Liver (tissue), 9 donors: ENCODE measurements around the gene DPYSL4. TPM values are rescaled to one million over a fixed set of nuclear protein-coding genes. Genes with fewer than 3 reads are reported as not detected.

ENCODE experiments used
- DNase-seq: peaks from one replicate; pipeline ENCODE4 v3.0.0-alpha.2; 2017; ENCODE audit warnings: low spot score
- H3K27ac ChIP-seq, 2 donors: one replicate each; pipeline ENCODE4 v1.7.0; 2013; ENCODE audit warnings: inconsistent platforms in 2 of 2, low read length in 2 of 2, control low read depth in 1 of 2, low read depth in 1 of 2, mild to moderate bottlenecking in 1 of 2
- H3K27me3 ChIP-seq, 4 donors: one replicate each; pipeline versions ENCODE4 v1.6.1 to v1.7.0; 2013; ENCODE audit warnings: low read length in 3 of 4, inconsistent platforms in 1 of 4, mild to moderate bottlenecking in 1 of 4, moderate library complexity in 1 of 4; ENCODE audit not compliant: control insufficient read depth in 4 of 4, insufficient read depth in 4 of 4
- H3K36me3 ChIP-seq, 4 donors: one replicate each; pipeline versions ENCODE4 v1.6.1 to v1.7.0; 2013; ENCODE audit warnings: low read length in 3 of 4, mild to moderate bottlenecking in 3 of 4, low read depth in 1 of 4, moderate library complexity in 1 of 4; ENCODE audit not compliant: control insufficient read depth in 4 of 4, insufficient read depth in 3 of 4
- H3K4me1 ChIP-seq, 4 donors: one replicate each; pipeline versions ENCODE4 v1.6.1 to v1.7.0; 2013; ENCODE audit warnings: low read length in 3 of 4, mild to moderate bottlenecking in 3 of 4, moderate library complexity in 1 of 4; ENCODE audit not compliant: control insufficient read depth in 4 of 4, insufficient read depth in 4 of 4
- H3K4me3 ChIP-seq, 3 donors: one replicate each; pipeline versions ENCODE4 v1.6.1 to v1.7.0; 2013; ENCODE audit warnings: low read length in 3 of 3, control low read depth in 1 of 3, low read depth in 1 of 3, mild to moderate bottlenecking in 1 of 3
- H3K9ac ChIP-seq, 2 donors: one replicate each; pipeline ENCODE4 v1.7.0; 2013; ENCODE audit warnings: low read length in 2 of 2, mild to moderate bottlenecking in 2 of 2, moderate library complexity in 2 of 2, control low read depth in 1 of 2, low read depth in 1 of 2
- H3K9me3 ChIP-seq, 4 donors: one replicate each; pipeline versions ENCODE4 v1.6.1 to v1.7.0; 2013; ENCODE audit warnings: low read length in 3 of 4; ENCODE audit not compliant: control insufficient read depth in 4 of 4
- FOXA1 ChIP-seq: IDR thresholded peaks from 2 replicates; pipeline ENCODE4 v1.6.1; 2016; ENCODE audit warnings: antibody characterized with exemption
- GABPA ChIP-seq, 2 donors: IDR thresholded peaks in 1 of 2; conservative IDR thresholded peaks in 1 of 2; 2 replicates each; pipeline ENCODE4 v1.6.1; 2016; ENCODE audit warnings: antibody characterized with exemption in 2 of 2, mild to moderate bottlenecking in 1 of 2, moderate library complexity in 1 of 2
- HNF4G ChIP-seq: IDR thresholded peaks from 2 replicates; pipeline ENCODE4 v1.6.1; 2016; ENCODE audit warnings: antibody characterized with exemption
- JUND ChIP-seq, 2 donors: IDR thresholded peaks; 2 replicates each; pipeline ENCODE4 v1.6.1; 2016; ENCODE audit warnings: antibody characterized with exemption in 2 of 2
- NR2F2 ChIP-seq: IDR thresholded peaks from 2 replicates; pipeline ENCODE4 v1.6.1; 2016; ENCODE audit warnings: antibody characterized with exemption
- RAD21 ChIP-seq, 2 donors: IDR thresholded peaks; 2 replicates each; pipeline ENCODE4 v1.6.1; 2016; ENCODE audit warnings: antibody characterized with exemption in 2 of 2, mild to moderate bottlenecking in 2 of 2
- RXRA ChIP-seq, 2 donors: IDR thresholded peaks; 2 replicates each; pipeline ENCODE4 v1.6.1; 2017 to 2018; ENCODE audit warnings: antibody characterized with exemption in 2 of 2, mild to moderate bottlenecking in 1 of 2
- SP1 ChIP-seq: IDR thresholded peaks from 2 replicates; pipeline ENCODE4 v1.6.1; 2018; ENCODE audit warnings: antibody characterized with exemption, mild to moderate bottlenecking
- TAF1 ChIP-seq: conservative IDR thresholded peaks from 2 replicates; pipeline ENCODE4 v1.6.1; 2016; ENCODE audit warnings: antibody characterized with exemption, mild to moderate bottlenecking
- YY1 ChIP-seq: IDR thresholded peaks from 2 replicates; pipeline ENCODE4 v1.6.1; 2016; ENCODE audit warnings: antibody characterized with exemption, mild to moderate bottlenecking
- WGBS: extraction: QIAGEN DNeasy Blood & Tissue Kit; methylation state at CpG from one replicate; pipeline ENCODE4 v1.1.7; 2013; 5-methylcytosine and 5-hydroxymethylcytosine counted together
- polyA plus RNA-seq, 2 donors: library from polyadenylated mRNA; stranded (reverse) in 1 of 2; unstranded in 1 of 2; fragments of 200-250 nt in 1 of 2; fragments of >200 nt in 1 of 2; fragmentation: Nextera tagmentation in 1 of 2; extraction: Ambion mirVana in 1 of 2; gene quantifications; one replicate each; pipeline versions ENCODE4 v1.2.1 to v1.2.3, GENCODE V29; 2013 to 2015
- total RNA-seq, 2 donors: library from RNA; depleted of rRNA; stranded (reverse); fragments of >200 nt; gene quantifications; one replicate each; pipeline ENCODE4 v1.2.3, GENCODE V29; 2014
- TF ChIP-seq, protein P1 (sequence below): IDR thresholded peaks from 2 replicates; pipeline ENCODE4 v1.6.1; 2016; ENCODE audit warnings: antibody characterized with exemption, mild to moderate bottlenecking
- TF ChIP-seq, protein P2 (sequence below): fragments of 150-350 bp; IDR thresholded peaks from 2 replicates; pipeline ENCODE4 v1.5.1; 2017; ENCODE audit warnings: improper control_type of control experiment, low read depth, low read length; ENCODE audit not compliant: missing input control
- TF ChIP-seq, protein P3 (sequence below): IDR thresholded peaks from 2 replicates; pipeline ENCODE4 v1.6.1; 2016; ENCODE audit warnings: antibody characterized with exemption
- TF ChIP-seq, protein P4 (sequence below): IDR thresholded peaks from 2 replicates; pipeline ENCODE4 v1.6.1; 2016; ENCODE audit warnings: antibody characterized with exemption
- TF ChIP-seq, protein P5 (sequence below): IDR thresholded peaks from 2 replicates; pipeline ENCODE4 v1.6.1; 2016; ENCODE audit warnings: antibody characterized with exemption
- donor health status: healthy.
- donor health status: healthy.
- donor health status: healthy.
- donor health status: healthy.
- donor health status: healthy.

DPYSL4 gene
- total and polyA plus RNA-seq, 4 donors: 0.19 to 2.2 (median 0.26) TPM

DNA sequence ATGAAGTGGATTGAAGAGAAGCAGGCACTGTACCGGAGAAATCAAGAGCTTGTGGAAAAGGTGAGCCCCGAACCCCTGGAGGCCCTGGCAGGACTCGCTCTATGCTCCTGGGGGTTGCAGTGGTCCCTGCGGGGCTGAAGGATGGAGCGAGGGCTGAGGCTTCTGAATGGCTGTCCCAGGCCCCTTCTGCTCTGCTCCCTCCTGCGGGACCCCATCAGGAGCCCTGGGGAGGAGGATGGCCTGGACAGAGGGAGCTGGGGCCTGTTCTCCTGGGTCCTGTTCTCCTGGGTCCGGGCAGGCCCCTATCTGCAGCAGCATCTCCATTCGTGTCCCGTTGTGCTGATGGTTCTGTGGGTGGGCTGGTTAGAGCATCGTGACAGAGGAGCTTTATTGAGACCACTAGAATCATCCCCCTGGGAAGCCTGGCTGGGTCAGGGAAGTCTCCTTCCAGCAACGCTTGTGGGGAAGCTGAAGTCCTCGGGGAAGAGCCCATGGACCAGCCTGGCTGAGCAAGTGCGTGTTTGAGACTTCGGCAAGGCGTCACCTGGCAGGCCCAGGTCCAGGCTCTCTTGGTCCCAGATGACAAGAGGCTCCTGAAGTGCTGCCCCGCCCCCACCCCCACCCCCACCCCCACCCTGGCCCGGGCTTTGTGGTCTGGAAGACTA, 41.1 kb upstream of the DPYSL4 start:
- WGBS: 79% methylated on average over 17 of the region's 17 CpGs
- no peaks in the 10 kb centered on the region for H3K27me3 ChIP-seq
- H3K36me3 ChIP-seq: no peaks in the 10 kb centered on the region
- no peak overlapping the region for H3K9ac ChIP-seq
- no peak overlapping the region for H3K4me3 ChIP-seq
- no peaks in the 10 kb centered on the region for H3K9me3 ChIP-seq
- no peak for DNase-seq
- H3K27ac ChIP-seq: no peak overlapping the region
- no peak for TF ChIP-seq NR2F2
- TF ChIP-seq, protein P1, sequence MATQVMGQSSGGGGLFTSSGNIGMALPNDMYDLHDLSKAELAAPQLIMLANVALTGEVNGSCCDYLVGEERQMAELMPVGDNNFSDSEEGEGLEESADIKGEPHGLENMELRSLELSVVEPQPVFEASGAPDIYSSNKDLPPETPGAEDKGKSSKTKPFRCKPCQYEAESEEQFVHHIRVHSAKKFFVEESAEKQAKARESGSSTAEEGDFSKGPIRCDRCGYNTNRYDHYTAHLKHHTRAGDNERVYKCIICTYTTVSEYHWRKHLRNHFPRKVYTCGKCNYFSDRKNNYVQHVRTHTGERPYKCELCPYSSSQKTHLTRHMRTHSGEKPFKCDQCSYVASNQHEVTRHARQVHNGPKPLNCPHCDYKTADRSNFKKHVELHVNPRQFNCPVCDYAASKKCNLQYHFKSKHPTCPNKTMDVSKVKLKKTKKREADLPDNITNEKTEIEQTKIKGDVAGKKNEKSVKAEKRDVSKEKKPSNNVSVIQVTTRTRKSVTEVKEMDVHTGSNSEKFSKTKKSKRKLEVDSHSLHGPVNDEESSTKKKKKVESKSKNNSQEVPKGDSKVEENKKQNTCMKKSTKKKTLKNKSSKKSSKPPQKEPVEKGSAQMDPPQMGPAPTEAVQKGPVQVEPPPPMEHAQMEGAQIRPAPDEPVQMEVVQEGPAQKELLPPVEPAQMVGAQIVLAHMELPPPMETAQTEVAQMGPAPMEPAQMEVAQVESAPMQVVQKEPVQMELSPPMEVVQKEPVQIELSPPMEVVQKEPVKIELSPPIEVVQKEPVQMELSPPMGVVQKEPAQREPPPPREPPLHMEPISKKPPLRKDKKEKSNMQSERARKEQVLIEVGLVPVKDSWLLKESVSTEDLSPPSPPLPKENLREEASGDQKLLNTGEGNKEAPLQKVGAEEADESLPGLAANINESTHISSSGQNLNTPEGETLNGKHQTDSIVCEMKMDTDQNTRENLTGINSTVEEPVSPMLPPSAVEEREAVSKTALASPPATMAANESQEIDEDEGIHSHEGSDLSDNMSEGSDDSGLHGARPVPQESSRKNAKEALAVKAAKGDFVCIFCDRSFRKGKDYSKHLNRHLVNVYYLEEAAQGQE: no peak
- no peak for TF ChIP-seq FOXA1
- TF ChIP-seq, protein P2, sequence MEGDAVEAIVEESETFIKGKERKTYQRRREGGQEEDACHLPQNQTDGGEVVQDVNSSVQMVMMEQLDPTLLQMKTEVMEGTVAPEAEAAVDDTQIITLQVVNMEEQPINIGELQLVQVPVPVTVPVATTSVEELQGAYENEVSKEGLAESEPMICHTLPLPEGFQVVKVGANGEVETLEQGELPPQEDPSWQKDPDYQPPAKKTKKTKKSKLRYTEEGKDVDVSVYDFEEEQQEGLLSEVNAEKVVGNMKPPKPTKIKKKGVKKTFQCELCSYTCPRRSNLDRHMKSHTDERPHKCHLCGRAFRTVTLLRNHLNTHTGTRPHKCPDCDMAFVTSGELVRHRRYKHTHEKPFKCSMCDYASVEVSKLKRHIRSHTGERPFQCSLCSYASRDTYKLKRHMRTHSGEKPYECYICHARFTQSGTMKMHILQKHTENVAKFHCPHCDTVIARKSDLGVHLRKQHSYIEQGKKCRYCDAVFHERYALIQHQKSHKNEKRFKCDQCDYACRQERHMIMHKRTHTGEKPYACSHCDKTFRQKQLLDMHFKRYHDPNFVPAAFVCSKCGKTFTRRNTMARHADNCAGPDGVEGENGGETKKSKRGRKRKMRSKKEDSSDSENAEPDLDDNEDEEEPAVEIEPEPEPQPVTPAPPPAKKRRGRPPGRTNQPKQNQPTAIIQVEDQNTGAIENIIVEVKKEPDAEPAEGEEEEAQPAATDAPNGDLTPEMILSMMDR: no peak
- TF ChIP-seq RXRA (IDR thresholded peaks at IDR 0.05): no peak
- no peak for TF ChIP-seq JUND (IDR thresholded peaks at IDR 0.05)
- TF ChIP-seq TAF1: no peak
- no peak for TF ChIP-seq HNF4G
- no peak for TF ChIP-seq GABPA (IDR thresholded peaks at IDR 0.05 in 1 of 2, conservative IDR thresholded peaks at IDR 0.05 in 1 of 2)
- no peak for TF ChIP-seq RAD21 (IDR thresholded peaks at IDR 0.05)
- TF ChIP-seq, protein P3, sequence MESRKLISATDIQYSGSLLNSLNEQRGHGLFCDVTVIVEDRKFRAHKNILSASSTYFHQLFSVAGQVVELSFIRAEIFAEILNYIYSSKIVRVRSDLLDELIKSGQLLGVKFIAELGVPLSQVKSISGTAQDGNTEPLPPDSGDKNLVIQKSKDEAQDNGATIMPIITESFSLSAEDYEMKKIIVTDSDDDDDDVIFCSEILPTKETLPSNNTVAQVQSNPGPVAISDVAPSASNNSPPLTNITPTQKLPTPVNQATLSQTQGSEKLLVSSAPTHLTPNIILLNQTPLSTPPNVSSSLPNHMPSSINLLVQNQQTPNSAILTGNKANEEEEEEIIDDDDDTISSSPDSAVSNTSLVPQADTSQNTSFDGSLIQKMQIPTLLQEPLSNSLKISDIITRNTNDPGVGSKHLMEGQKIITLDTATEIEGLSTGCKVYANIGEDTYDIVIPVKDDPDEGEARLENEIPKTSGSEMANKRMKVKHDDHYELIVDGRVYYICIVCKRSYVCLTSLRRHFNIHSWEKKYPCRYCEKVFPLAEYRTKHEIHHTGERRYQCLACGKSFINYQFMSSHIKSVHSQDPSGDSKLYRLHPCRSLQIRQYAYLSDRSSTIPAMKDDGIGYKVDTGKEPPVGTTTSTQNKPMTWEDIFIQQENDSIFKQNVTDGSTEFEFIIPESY: no peak
- no peak for TF ChIP-seq SP1
- TF ChIP-seq, protein P4, sequence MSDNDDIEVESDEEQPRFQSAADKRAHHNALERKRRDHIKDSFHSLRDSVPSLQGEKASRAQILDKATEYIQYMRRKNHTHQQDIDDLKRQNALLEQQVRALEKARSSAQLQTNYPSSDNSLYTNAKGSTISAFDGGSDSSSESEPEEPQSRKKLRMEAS: no peak
- no peaks in the 10 kb centered on the region for H3K4me1 ChIP-seq

DNA sequence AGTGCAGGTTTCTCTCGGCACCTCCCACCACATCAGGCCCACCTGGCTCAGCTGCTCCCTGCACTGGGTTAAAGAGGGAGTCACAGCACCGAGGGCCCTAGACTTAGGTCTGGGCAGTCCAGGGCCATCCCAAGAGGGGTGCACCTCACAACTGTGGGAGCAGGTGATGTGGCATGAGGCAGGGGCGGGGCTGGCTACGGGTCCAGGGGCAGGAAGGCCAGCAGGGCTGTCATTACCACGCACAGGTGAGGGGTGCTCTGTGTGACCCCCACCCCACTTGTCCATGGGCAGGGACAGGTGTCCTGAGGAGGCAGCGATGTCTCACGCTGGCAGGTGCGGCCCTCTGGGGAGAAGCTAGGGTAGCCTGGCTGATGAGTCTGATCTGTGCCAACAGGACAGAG, 40.5 kb upstream of the DPYSL4 start:
- WGBS: 81% methylated on average over 8 of the region's 8 CpGs

More for the DNA sequence above, 40.5 kb upstream of the DPYSL4 start:
- no peak for TF ChIP-seq FOXA1
- TF ChIP-seq RXRA (IDR thresholded peaks at IDR 0.05): no peak
- TF ChIP-seq, protein P5, sequence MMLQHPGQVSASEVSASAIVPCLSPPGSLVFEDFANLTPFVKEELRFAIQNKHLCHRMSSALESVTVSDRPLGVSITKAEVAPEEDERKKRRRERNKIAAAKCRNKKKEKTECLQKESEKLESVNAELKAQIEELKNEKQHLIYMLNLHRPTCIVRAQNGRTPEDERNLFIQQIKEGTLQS: no peak
- TF ChIP-seq, protein P4: no peak
- TF ChIP-seq, protein P2: no peak
- TF ChIP-seq, protein P3: no peak
- no peak for TF ChIP-seq SP1
- TF ChIP-seq YY1: no peak
- Histone ChIP-seq H3K9me3 (no peaks in the 10 kb centered on the region), H3K27me3 (no peaks in the 10 kb centered on the region), H3K4me3 (no peak overlapping the region), H3K4me1 (no peaks in the 10 kb centered on the region), H3K36me3 (no peaks in the 10 kb centered on the region), H3K27ac (no peak overlapping the region), H3K9ac (no peak overlapping the region)
- DNase-seq: no peak
